GM18520 (cell line): Measurements from ENCODE around the gene DLG2.
A peak's percentile ranks its signal among the peaks of the same experiment; 100 is the strongest.
"Not testable (repeated sequence)": the region's sequence is repeated elsewhere in the genome, so short reads cannot be mapped to it uniquely, and the experiment has no call there.

Experiments used
- ATAC-seq: cut with Tn5 transposase; IDR thresholded peaks from one replicate; pipeline ENCODE4 v1.9.1; 2021; ENCODE audit not compliant: unreplicated experiment

The DLG2 gene

GRCh38 chr11:83773950-83774880 lies 1852.9 kb downstream of the DLG2 start:
- ATAC-seq, result no peak

- ATAC-seq, result no peak
Observed at GRCh38 chr11:83768489-83768888, 1858.7 kb downstream of the DLG2 start.

- no peak for ATAC-seq
Observed at GRCh38 chr11:83766932-83767331, 1860.2 kb downstream of the DLG2 start.

- no peak for ATAC-seq
Observed at GRCh38 chr11:83764643-83765042, 1862.5 kb downstream of the DLG2 start.

- ATAC-seq, result no peak
Observed at GRCh38 chr11:83760932-83761331, 1866.2 kb downstream of the DLG2 start.

GRCh38 chr11:83759148-83759547 lies 1868.0 kb downstream of the DLG2 start:
- no peak for ATAC-seq

- ATAC-seq, result no peak
Observed at GRCh38 chr11:83751041-83751440, 1876.1 kb downstream of the DLG2 start.

- ATAC-seq, result no peak
Observed at GRCh38 chr11:83746921-83747585, 1880.1 kb downstream of the DLG2 start.

GRCh38 chr11:83744620-83745192 lies 1882.4 kb downstream of the DLG2 start:
- no peak for ATAC-seq

GRCh38 chr11:83736684-83737083 lies 1890.5 kb downstream of the DLG2 start:
- no peak for ATAC-seq

GRCh38 chr11:83734120-83734519 lies 1893.0 kb downstream of the DLG2 start:
- no peak for ATAC-seq

GRCh38 chr11:83731288-83731687 lies 1895.9 kb downstream of the DLG2 start:
- not testable (repeated sequence) for ATAC-seq

- ATAC-seq, result no peak
Observed at GRCh38 chr11:83728281-83728680, 1898.9 kb downstream of the DLG2 start.

- ATAC-seq, result no peak
Observed at GRCh38 chr11:83727251-83727650, 1899.9 kb downstream of the DLG2 start.

GRCh38 chr11:83726316-83726715 lies 1900.8 kb downstream of the DLG2 start:
- no peak for ATAC-seq

GRCh38 chr11:83725728-83726127 lies 1901.4 kb downstream of the DLG2 start:
- no peak for ATAC-seq

- no peak for ATAC-seq
Observed at GRCh38 chr11:83725269-83725560, 1901.9 kb downstream of the DLG2 start.

- peak; percentile 38 for ATAC-seq
Observed at GRCh38 chr11:83723999-83724398, 1903.1 kb downstream of the DLG2 start.

GRCh38 chr11:83722392-83723119 lies 1904.6 kb downstream of the DLG2 start:
- ATAC-seq, result no peak

GRCh38 chr11:83721263-83721662 lies 1905.9 kb downstream of the DLG2 start:
- no peak for ATAC-seq

- no peak for ATAC-seq
Observed at GRCh38 chr11:83720675-83721074, 1906.5 kb downstream of the DLG2 start.
